HG03342 (cell line): Measurements from ENCODE around the gene ZNF286A.
"Not testable (repeated sequence)": the region's sequence is repeated elsewhere in the genome, so short reads cannot be mapped to it uniquely, and the experiment has no call there.

Experiments used
- ATAC-seq: cut with Tn5 transposase; IDR thresholded peaks from one replicate; pipeline ENCODE4 v1.9.1; 2021; ENCODE audit warnings: mild to moderate bottlenecking, moderate library complexity; ENCODE audit not compliant: unreplicated experiment

The ZNF286A gene

GRCh38 chr17:15698967-15699366 lies 585 bp upstream of the ZNF286A start:
- not testable (repeated sequence) for ATAC-seq

DNA sequence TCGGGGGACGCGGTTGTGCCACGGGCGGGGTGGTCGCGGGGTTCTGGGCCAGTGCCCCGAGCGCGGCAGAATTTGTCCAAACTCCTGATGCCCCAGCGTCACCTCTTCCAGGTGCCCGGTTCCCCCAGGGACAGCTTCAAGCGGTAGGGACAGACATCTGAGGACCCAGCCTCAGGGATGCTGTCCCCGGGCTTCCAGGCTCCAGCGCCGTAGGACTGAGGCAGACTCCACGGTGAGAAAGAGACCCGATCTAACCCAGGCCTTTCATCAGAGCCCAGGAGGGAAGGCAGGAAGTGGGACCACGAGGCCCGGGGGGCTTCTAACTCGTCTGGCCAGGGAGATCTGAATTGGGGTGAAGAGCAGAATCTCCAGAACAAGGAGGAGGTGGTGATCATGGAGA lies 385 bp downstream of the ZNF286A start:
- not testable (repeated sequence) for ATAC-seq

GRCh38 chr17:15704239-15704638 lies 4.7 kb downstream of the ZNF286A start:
- not testable (repeated sequence) for ATAC-seq

DNA sequence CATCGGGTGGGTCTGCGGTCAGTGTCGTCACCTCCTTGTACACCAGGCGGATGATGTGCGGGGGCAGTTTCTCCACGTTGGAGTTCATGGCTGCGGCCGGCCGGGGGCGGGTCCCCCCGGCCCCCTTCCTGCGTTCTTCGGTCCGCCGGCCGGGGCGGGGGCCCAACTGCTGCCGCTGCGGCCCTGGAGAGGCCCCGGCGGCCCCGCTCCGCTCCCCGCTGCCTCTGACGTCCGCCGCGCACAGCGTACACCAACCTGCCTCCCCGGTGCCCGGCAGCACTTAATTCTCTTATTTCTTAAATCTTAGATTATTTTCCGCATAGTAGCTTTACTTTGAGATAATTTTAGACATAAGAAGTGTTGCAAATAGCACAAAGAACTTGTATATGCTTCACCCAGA lies 5.3 kb downstream of the ZNF286A start:
- ATAC-seq, result not testable (repeated sequence)

DNA sequence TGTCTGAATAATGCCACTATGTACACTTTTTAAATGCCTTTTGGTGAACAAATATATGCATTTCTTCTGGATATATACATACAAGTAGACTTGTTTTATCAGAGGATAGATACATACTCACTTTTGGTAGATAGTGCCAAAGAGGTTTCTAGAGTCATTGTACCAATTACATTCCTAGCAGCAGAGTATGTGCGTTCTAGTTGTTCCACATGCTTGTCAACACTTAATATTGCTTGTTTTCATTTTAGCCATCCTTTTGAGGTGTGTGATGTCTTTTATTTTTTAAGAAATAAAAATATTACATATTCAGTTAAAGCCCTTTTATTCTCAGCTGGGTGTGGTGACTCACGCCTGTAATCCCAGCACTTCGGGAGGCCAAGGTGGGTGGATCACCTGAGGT lies 9.3 kb downstream of the ZNF286A start:
- not testable (repeated sequence) for ATAC-seq

DNA sequence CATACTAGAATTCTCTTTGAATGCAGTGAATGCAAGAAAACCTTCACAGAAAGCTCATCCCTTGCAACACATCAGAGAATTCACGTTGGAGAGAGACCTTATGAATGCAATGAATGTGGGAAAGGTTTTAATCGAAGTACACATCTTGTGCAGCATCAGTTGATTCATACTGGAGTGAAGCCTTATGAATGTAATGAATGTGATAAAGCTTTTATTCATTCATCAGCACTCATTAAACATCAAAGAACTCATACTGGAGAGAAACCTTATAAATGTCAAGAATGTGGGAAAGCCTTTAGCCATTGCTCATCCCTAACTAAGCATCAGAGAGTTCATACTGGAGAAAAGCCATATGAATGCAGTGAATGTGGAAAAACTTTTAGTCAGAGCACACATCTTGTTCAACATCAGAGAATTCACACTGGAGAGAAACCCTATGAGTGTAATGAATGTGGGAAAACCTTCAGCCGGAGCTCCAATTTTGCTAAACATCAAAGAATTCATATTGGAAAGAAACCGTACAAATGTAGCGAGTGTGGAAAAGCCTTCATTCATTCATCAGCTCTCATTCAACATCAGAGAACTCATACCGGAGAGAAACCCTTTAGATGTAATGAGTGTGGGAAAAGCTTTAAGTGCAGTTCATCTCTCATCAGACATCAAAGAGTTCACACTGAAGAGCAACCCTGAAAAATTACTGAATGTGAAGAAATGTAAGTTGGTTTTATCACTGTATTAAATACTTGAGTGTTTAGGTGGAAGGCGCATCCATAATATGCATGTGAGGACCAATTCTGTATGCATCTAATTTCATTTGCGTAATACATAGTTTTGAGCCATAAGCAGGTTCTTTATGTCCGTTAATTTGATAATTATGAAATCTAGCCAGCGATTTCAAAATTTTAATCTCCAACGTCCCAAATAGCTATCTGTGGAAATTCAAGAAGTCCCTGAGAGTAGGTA lies 17.3 kb downstream of the ZNF286A start:
- not testable (repeated sequence) for ATAC-seq

- ATAC-seq, result not testable (repeated sequence)
Observed at GRCh38 chr17:15730535-15730934, 31.0 kb downstream of the ZNF286A start.

GRCh38 chr17:15731900-15732299 lies 32.3 kb downstream of the ZNF286A start, which contains the start of gene TBC1D26:
TSS of gene TBC1D26 (plus strand) at chr17:15732283. CDS start at chr17:15735349, 3,066 bp downstream.
- ATAC-seq, result not testable (repeated sequence)

- not testable (repeated sequence) for ATAC-seq
Observed at GRCh38 chr17:15733174-15733789, 33.7 kb downstream of the ZNF286A start.

GRCh38 chr17:15736578-15736977 lies 37.0 kb downstream of the ZNF286A start:
- ATAC-seq, result not testable (repeated sequence)

GRCh38 chr17:15738066-15738465 lies 38.5 kb downstream of the ZNF286A start:
- no peak for ATAC-seq

DNA sequence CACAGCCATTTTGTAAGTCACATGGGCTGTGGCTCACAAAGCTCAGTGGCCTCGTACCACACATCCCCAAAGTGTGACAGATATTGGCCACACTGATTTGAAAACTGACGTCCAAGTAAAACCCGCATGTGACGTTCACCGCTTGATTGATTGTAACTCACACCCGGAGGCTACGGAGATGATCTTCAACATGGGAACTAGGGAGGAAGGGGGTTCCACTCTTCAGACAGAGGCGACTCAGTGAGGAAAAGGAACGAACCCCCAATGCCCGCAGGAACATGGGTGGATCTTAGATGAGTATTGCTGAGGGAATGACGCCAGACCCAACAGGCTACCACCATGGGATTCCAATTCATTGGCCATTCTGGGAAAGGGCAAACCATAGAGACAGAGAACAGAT lies 39.7 kb downstream of the ZNF286A start:
- ATAC-seq, result not testable (repeated sequence)

DNA sequence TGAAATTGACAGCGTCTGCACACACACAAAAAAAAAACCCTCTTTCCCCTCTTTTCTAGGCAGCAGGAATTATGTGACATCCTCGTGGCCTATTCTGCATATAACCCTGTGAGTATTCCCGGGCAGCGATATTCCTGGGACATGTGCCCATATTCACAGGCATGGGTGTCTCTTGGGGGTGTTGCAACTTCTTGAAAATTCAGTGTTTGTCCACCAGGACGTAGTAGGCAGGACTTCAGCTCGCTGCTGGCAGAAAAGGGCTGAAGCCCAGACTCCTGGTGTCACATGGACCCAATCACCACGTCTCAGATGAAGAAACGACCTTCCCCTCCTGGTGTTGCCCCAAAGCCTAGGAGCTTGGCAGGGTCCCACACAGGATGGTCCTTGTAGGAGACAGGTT lies 40.5 kb downstream of the ZNF286A start:
- ATAC-seq, result not testable (repeated sequence)

DNA sequence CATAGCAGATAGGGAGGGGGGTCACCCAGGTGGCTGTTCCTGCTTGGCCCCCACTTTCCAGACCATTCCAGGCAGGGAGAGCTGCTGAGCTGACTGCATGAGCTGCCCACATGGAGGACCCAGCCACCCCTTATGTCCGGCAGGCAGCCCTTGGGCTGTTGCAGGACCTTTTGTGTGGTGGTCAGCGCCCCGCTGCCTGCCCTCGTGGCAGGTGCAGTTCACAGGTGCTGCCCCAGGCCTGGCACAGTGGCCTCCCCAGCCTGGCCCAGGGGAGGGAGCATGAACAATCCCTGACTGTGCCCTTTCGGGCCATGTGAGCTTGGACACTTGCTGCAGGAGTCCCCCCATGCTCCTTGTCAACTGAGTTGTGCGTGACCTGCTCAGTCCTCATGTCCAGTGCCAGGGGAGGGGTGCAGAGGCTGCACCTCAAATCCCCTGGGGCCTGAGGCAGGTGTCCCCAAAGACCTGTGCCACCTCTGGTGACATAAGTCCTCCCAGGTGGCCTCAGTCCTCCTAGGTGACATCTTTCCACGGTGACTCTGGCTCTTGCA lies 41.1 kb downstream of the ZNF286A start:
- ATAC-seq, result no peak

- ATAC-seq, result no peak
Observed at GRCh38 chr17:15741624-15742023, 42.1 kb downstream of the ZNF286A start.

DNA sequence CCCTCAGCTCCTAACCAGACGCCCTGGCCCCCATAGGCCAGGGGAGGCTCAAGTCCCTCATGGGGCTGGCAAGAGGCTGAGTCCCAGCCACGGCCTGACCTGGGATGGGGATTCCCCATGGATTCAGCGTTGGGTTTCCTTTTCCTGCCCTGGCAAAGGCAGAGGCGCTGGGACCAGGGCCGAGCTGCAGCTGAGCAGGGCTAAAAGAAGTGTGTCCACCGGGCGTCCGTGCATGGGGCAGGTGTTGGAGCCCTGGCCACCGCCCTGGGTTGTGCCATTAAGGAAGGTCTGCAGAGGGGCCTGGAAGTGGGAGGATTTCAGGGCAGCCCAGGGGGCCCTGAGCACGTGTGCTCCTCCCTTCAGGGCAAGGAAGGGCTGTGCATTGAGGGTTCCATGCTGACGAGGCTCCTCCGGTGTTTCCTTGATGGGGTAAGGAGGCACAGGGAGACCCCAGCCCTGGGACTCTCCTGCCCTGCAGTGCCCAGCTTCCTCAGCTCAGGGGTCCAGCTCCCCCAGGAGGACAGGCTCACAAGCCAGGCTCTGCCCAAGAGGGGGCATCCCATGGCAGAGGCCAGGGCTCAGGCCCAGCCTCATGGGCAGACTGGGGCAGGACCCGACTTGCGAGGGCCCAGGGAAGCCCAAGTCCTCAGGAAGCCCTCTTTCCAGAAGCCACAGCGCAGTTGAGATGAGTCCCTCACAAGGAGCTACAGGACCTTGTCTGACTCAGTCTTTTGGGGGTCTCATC lies 42.7 kb downstream of the ZNF286A start:
- no peak for ATAC-seq

DNA sequence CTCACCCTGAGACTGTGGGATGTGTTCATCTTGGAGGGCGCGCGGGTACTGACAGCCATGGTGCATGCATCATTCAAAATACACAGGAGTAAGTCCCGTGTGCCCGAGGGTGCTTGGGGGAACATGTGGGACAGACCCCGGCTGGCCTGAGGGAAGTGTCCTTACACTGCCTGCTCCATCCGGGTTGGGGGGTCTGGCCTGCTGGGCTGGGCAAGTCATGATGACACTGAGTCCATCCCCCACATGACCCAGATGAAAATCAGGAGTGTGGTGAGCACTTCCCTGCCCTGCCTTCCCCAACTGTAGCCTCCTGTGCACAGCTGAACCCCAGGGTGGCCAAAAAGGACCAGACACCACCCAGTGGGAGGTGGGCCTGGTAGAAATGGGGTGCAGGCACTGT lies 43.4 kb downstream of the ZNF286A start:
- ATAC-seq, result no peak

GRCh38 chr17:15744074-15744676 lies 44.6 kb downstream of the ZNF286A start:
- ATAC-seq, result no peak

DNA sequence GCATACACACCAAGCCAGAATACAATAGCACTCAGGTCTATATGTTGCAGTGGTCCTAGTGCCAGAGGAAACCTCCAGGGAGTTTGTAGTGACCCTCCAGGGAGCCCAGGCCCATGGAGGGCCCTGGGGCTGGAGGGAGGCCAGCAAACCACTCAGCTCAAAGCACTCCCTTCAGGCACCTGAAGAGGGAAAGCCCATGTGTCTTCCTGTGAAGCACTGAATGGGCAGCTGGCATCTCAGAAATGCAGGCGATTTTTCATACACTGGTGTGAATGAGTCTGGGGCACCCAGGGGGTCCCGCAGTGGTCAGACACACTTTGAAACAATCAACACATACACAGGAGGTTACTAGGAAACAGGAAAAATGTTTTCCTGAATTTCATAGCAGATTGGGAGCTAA lies 45.3 kb downstream of the ZNF286A start:
- no peak for ATAC-seq

DNA sequence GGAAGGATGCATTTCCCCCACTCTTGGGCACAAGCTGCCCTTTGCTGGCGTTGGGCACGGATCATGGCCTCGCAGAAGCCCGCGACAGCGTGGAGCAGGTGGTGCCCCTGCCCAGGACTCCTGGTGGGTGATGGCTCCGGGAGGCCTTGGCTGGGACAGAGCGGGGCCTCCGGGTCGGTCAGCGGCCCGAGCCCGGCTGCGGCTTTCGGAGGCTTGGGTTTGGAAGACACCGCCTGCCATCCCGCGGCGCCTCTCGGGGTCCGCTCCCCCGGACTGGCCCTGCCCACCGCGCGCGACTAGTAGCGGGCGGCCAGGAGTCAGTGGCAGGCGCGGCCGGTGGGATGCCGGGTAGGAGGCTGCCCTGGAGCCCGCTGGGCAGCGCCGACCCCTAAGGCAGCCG lies 49.9 kb downstream of the ZNF286A start:
- not testable (repeated sequence) for ATAC-seq
